PC-3 (cell line): Measurements from ENCODE around the gene RARRES2.

Source experiments
- CTCF ChIP-seq: fragments of 300-600 bp; sonication (generic); conservative IDR thresholded peaks from 2 replicates; pipeline ENCODE4 v1.5.1; 2017; ENCODE audit warnings: antibody characterized with exemption, low read depth, mild to moderate bottlenecking, low read length
- EZH2 ChIP-seq: fragments of 300-600 bp; sonication (generic); IDR thresholded peaks from one replicate; pipeline ENCODE4 v1.6.1; 2017; ENCODE audit warnings: antibody characterized with exemption, mild to moderate bottlenecking, low read length; ENCODE audit not compliant: unreplicated experiment
- EZH2phosphoT487 ChIP-seq: fragments of 300-600 bp; sonication (generic); IDR thresholded peaks from 2 replicates; pipeline ENCODE4 v1.6.1; 2018; ENCODE audit warnings: mild to moderate bottlenecking, antibody characterized with exemption, low read length, borderline replicate concordance

DNA sequence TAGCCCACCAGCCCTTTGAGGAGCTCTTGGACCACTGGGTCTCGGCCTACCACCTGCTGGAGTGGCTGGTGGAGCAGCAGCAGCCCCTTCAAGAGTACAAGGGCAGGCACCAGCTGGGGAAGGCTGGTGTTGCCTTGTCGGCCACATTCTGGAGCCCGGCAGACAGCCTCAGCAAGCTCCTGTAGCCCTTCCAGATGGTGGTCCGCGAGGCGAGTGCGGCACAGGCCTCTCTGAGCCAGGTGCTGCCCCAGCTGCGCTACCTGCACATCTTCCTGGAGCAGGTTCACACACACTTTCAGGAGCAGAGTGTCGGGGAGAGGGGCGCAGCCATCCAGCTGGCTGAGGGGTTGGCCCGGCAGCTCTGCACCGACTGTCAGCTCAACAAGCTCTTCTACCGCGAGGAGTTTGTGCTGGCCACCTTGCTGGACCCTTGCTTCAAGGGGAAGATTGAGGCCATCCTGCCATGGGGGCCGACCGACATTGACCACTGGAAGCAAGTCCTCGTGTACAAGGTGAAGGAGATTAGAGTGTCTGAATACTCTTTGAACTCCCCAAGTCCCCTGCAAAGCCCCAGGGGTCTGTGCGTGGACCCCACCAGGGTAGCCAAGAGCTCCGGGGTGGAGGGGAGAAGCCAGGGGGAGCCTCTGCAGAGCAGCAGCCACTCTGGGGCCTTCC is 11.1 kb downstream of the RARRES2 start:
- TF ChIP-seq CTCF: no peak
- no peak for TF ChIP-seq EZH2
- no peak for TF ChIP-seq EZH2phosphoT487
